Keratinocyte (primary cell): ENCODE data around the gene AEN. TPM values are rescaled to one million over a fixed set of nuclear protein-coding genes. Genes with fewer than 3 reads are reported as not detected.

Source experiments
- DNase-seq: peaks from one replicate; pipeline ENCODE4 v3.0.0-alpha.2; 2011; ENCODE audit warnings: low read depth, missing footprints, low spot score
- FAIRE-seq: peaks from 2 replicates; lab custom pipeline; 2011; peaks lifted over from hg19 to GRCh38; lab: Jason Lieb, UNC
- H2AFZ ChIP-seq: 2 replicates; pipeline ENCODE4 v1.6.0; 2012; ENCODE audit warnings: low read length, control low read depth, inconsistent platforms; ENCODE audit not compliant: control insufficient read depth
- H3K27ac ChIP-seq: 2 replicates; pipeline ENCODE4 v1.5.1; 2011; ENCODE audit warnings: low read length; ENCODE audit not compliant: control insufficient read depth, insufficient read depth
- H3K27me3 ChIP-seq: 3 replicates; pipeline ENCODE4 v1.6.0; 2011; ENCODE audit warnings: low read length; ENCODE audit not compliant: control insufficient read depth, insufficient read depth; ENCODE audit errors: extremely low read depth
- H3K36me3 ChIP-seq, 2 experiments: 2 replicates in 1 of 2; 3 replicates in 1 of 2; pipeline ENCODE4 v1.5.1; 2011; ENCODE audit warnings: low read length in 2 of 2, mild to moderate bottlenecking in 1 of 2; ENCODE audit not compliant: control insufficient read depth in 2 of 2, insufficient read depth in 2 of 2; ENCODE audit errors: extremely low read depth in 1 of 2
- H3K4me1 ChIP-seq: 3 replicates; pipeline ENCODE4 v1.5.1; 2011; ENCODE audit warnings: low read length; ENCODE audit not compliant: control insufficient read depth, insufficient read depth; ENCODE audit errors: extremely low read depth
- H3K4me2 ChIP-seq: 3 replicates; pipeline ENCODE4 v1.6.0; 2011; ENCODE audit warnings: low read depth, low read length; ENCODE audit not compliant: control insufficient read depth, insufficient read depth; ENCODE audit errors: extremely low read depth
- H3K4me3 ChIP-seq, 3 experiments: fragments of 200-600 bp in 1 of 3; sonication (generic) in 1 of 3; 2 replicates in 2 of 3; 3 replicates in 1 of 3; pipeline ENCODE4 v1.5.1; 2011 to 2016; ENCODE audit warnings: low read length in 3 of 3, mild to moderate bottlenecking in 3 of 3, control low read depth in 2 of 3, inconsistent platforms in 1 of 3, low read depth in 1 of 3, mixed read lengths in 1 of 3, mixed run types in 1 of 3, moderate library complexity in 1 of 3; ENCODE audit not compliant: control insufficient read depth in 2 of 3, insufficient read depth in 2 of 3; ENCODE audit errors: extremely low read depth in 1 of 3
- H3K79me2 ChIP-seq: 2 replicates; pipeline ENCODE4 v1.6.0; 2012; ENCODE audit warnings: low read length; ENCODE audit not compliant: control insufficient read depth, insufficient read depth
- H3K9ac ChIP-seq: 3 replicates; pipeline ENCODE4 v1.6.0; 2011; ENCODE audit warnings: low read length; ENCODE audit not compliant: control insufficient read depth, insufficient read depth; ENCODE audit errors: extremely low read depth
- H3K9me1 ChIP-seq: 3 replicates; pipeline ENCODE4 v1.6.0; 2011; ENCODE audit warnings: low read length; ENCODE audit not compliant: control insufficient read depth, insufficient read depth; ENCODE audit errors: extremely low read depth
- H3K9me3 ChIP-seq: 2 replicates; pipeline ENCODE4 v1.5.1; 2012; ENCODE audit warnings: low read depth, low read length; ENCODE audit not compliant: control insufficient read depth
- H4K20me1 ChIP-seq: 3 replicates; pipeline ENCODE4 v1.6.0; 2011; ENCODE audit warnings: low read length; ENCODE audit not compliant: control insufficient read depth, insufficient read depth; ENCODE audit errors: extremely low read depth
- CTCF ChIP-seq, 3 experiments: IDR thresholded peaks in 1 of 3; conservative IDR thresholded peaks in 1 of 3; optimal IDR thresholded peaks in 1 of 3; 2 replicates in 2 of 3; 3 replicates in 1 of 3; pipeline versions ENCODE3 to v1.5.1; 2011; ENCODE audit warnings: low read length in 3 of 3, mild to moderate bottlenecking in 3 of 3, moderate library complexity in 2 of 3, control low read depth in 1 of 3, inconsistent platforms in 1 of 3; ENCODE audit not compliant: insufficient read depth in 2 of 3; ENCODE audit errors: extremely low read depth in 1 of 3
- EZH2 ChIP-seq: IDR thresholded peaks from one replicate; pipeline ENCODE4 v1.6.1; 2012; ENCODE audit warnings: inconsistent platforms, mild to moderate bottlenecking, low read length, moderate library complexity
- dilution Hi-C: fragments of 300-500 bp; cut with MboI; formaldehyde crosslinking; loops from one replicate; pipeline ENCODE4 v1.7.0; 2020; ENCODE audit warnings: low sequenced_read_pairs; ENCODE audit not compliant: extremely low pct_ligation_motif_present
- polyA plus RNA-seq, 5 experiments: library from polyadenylated mRNA; depleted of rRNA in 3 of 5; stranded (reverse) in 3 of 5; stranded (forward) in 1 of 5; unstranded in 1 of 5; fragments of >200 nt; gene quantifications; 1 replicate in 1 of 5; 2 replicates in 3 of 5; 3 replicates in 1 of 5; pipeline versions ENCODE4 v1.2.1 to v1.2.3, GENCODE V29; 2011 to 2012; ENCODE audit warnings: missing spikeins in 2 of 5, low read depth in 1 of 5, low replicate concordance in 1 of 5

AEN gene
- polyA plus RNA-seq, 1 donor (not counting 4 experiments of a cell fraction or from before 2014, with no cell fraction given): 27.5 TPM

GRCh38 chr15:88654430-88655102, 33.4 kb downstream of the AEN start:
- DNase-seq (no peak), FAIRE-seq (no peak)
- no peaks in the 10 kb centered on the region for H3K36me3 ChIP-seq
- no peak overlapping the region for H2AFZ ChIP-seq
- H3K27me3 ChIP-seq: no peaks in the 10 kb centered on the region
- no peaks in the 10 kb centered on the region for H3K79me2 ChIP-seq
- no peak overlapping the region for H3K9ac ChIP-seq
- H3K27ac ChIP-seq: no peak overlapping the region
- TF ChIP-seq EZH2 (no peak), CTCF (optimal IDR thresholded peaks at IDR 0.05 in 1 of 3, IDR thresholded peaks at IDR 0.05 in 1 of 3, conservative IDR thresholded peaks at IDR 0.05 in 1 of 3; ENCODE audit: extremely low read depth in 1 of 3, insufficient read depth in 2 of 3, low read length in 3 of 3) (no peak)
- H3K4me3 ChIP-seq: no peak overlapping the region
- no peak overlapping the region for H3K4me2 ChIP-seq
- H3K9me3 ChIP-seq: no peaks in the 10 kb centered on the region
- peaks cover 34% of the 10 kb centered on the region for H3K4me1 ChIP-seq
- dilution Hi-C loops: no loop called here
- no peaks in the 10 kb centered on the region for H3K9me1 ChIP-seq
- H4K20me1 ChIP-seq: no peaks in the 10 kb centered on the region

- dilution Hi-C loops: no loop called here
- DNase-seq: no peak
Observed at GRCh38 chr15:88655103-88655553, 34.0 kb downstream of the AEN start.

More at GRCh38 chr15:88655103-88655553, 34.0 kb downstream of the AEN start:
- no peaks in the 10 kb centered on the region for H3K9me1 ChIP-seq
- TF ChIP-seq EZH2 (no peak), CTCF (optimal IDR thresholded peaks at IDR 0.05 in 1 of 3, IDR thresholded peaks at IDR 0.05 in 1 of 3, conservative IDR thresholded peaks at IDR 0.05 in 1 of 3; ENCODE audit: extremely low read depth in 1 of 3, insufficient read depth in 2 of 3, low read length in 3 of 3) (no peak)
- H4K20me1 ChIP-seq: no peaks in the 10 kb centered on the region
- H3K79me2 ChIP-seq: no peaks in the 10 kb centered on the region
- no peaks in the 10 kb centered on the region for H3K9me3 ChIP-seq
- no peak overlapping the region for H3K4me2 ChIP-seq
- H3K27ac ChIP-seq: no peak overlapping the region
- H3K27me3 ChIP-seq: no peaks in the 10 kb centered on the region
- no peak overlapping the region for H3K9ac ChIP-seq
- no peak for FAIRE-seq
- H3K4me3 ChIP-seq: no peak overlapping the region
- H3K36me3 ChIP-seq: no peaks in the 10 kb centered on the region
- peaks cover 34% of the 10 kb centered on the region for H3K4me1 ChIP-seq
- H2AFZ ChIP-seq: no peak overlapping the region
